HUDEP-2 (cell line): ENCODE data around the gene MGAT4B.
A peak's percentile ranks its signal among the peaks of the same experiment; 100 is the strongest.
"Not testable (repeated sequence)": the region's sequence is repeated elsewhere in the genome, so short reads cannot be mapped to it uniquely, and the experiment has no call there.

Experiments
- DNase-seq, 76 experiments: peaks; one replicate each; lab custom pipeline; 2025; ENCODE audit not compliant: unreplicated experiment in 76 of 76; lab: John Stamatoyannopoulos, UW

Gene MGAT4B

DNA sequence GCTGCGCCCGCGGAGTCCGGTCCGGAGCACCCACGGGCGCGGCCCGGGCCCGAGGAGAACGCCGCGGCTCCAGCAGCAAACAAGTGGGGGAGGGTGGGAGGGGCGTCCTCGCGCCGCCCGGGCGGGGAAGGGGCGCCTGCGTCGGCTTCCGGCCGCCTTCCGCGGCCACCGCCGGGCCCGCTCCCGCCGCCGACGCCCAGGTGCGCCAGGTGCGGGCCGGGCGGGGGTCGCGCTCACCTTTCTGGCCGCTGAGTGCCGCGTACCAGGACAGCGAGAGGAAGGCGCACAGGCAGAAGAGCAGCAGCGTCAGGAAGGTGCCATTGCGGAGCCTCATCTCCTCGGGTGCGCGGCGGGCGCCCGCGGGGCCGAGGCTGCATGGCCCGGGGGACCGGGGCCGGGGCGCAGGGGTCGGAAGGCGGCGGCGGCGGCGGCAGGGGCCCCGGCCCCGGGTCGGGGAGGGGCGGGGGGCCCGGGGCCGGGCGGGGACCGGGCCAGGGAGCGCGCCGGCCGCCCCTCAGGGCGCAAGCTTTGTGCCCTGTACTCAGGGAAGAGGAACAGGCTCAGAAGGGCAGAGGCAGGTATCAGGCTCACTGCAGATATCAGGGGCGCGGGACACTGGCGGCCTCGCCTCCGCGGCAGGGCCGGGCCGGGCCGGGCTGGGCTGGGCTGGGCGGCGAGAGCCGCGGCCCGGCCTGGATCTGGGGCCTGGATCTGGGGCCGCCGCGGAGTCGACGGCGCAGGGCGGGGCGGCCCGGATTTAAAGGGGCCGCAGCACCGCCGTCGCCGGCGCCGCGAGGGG, at the start of gene MGAT4B:
TSS of gene MGAT4B (minus strand) at position 617 of the 799 bp plus-strand sequence. CDS start at position 334, 283 bp downstream.
- DNase-seq: peak in 71 of 76 experiments; percentile 15 to 76 (median 61)

DNA sequence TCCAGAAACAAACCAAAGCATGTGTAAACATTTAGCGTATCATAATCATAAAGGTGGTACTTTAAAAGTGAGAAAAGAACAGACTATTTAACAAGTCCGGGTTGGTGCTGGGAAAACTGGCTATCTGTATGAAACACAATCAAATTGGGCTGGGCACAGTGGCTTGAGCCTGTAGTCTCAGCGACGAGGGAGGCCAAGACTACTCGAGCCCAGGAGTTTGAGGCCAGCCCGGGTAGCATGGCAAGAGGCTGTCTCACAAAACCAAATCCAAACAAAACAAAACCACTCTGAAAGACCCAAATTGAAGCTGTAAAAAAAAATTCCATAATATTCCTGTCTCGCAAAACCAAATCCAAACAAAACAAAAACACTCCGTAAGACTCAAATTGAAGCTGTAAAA, 47.7 kb upstream of the MGAT4B start:
- no peak for DNase-seq

DNA sequence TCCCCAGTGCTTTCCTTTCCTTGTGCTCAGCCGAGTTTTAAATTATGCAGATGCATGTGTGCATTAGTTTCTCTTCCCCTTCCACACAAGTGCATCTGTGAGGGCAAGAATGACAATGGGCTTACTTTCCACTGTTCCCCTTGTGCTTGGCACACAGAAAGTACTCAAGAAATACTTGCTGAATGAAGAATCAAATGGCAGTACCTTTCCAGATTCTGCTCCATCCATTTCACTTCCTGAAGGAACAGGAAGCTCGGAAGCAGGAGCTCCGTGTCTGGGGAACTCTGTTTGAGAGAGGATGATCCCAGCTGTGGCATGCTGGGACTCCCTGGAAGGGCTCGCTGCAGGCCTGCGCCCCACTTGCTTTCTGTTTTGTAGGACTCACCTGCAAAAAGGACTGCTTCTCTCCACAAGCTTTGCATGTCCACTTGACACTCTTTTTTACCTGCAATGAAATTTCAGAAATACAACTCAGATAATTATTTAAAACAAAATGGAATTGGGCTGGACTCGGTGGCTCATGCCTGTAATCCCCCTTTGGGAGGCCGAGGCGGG, 46.4 kb upstream of the MGAT4B start:
- DNase-seq: no peak

DNA sequence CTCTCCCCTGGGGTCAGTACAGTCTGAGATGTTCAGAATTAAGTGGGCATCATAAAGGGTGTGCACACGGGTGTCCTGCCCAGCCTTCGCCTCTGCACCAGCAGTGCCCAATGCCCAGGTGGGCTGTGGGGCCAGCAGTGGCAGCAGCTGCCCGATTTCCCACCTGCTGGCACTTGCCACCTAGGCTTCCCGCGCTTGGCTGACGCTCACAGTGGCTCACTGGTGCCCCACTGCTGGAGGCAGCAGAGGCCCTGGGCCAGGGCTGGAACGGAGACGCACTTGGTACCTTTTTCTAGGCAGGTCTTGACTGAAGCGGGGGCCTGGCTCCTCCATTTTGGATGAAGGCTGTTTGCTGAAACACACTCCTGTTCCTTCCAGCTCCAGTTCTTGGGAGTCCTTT, 35.0 kb upstream of the MGAT4B start:
- no peak for DNase-seq

DNA sequence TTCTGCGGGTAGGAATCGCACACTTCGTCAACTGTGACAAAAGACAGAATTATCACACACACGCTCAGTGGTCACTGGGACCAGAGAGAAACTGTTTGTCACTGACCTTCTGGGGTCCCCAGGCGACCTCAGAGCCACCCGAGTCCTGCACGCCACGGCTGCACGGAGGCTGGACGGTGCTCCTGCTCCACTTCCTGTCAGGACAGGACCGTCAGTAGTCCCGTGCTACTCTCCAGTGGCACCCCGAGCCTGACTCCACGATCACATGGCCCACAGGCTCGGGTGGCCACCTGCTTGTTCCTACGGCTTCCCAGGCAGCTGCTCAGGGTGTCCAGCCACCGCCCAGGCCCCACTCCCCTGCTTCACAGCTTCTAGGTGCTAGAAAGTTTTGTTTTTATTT, 34.1 kb upstream of the MGAT4B start:
- no peak for DNase-seq

DNA sequence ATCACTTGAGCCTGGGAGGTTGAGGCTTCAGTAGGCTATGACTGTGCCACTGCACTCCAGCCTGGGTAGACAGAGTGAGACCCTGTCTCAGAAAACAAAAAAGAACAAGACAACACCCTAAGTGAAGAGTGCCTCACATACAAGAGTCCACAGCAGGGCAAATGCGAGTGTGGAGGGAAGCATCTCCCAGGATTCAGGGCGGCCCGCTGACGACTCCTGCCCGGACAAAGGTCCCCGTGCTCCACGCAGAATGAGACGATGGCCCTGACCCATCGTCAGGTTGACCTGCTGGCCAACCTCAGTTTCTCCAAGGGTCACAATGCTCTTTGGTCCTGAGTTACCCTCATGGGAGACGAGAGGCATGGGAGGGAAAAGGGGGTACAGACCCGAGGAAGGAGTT, 33.7 kb upstream of the MGAT4B start:
- DNase-seq: no peak

DNA sequence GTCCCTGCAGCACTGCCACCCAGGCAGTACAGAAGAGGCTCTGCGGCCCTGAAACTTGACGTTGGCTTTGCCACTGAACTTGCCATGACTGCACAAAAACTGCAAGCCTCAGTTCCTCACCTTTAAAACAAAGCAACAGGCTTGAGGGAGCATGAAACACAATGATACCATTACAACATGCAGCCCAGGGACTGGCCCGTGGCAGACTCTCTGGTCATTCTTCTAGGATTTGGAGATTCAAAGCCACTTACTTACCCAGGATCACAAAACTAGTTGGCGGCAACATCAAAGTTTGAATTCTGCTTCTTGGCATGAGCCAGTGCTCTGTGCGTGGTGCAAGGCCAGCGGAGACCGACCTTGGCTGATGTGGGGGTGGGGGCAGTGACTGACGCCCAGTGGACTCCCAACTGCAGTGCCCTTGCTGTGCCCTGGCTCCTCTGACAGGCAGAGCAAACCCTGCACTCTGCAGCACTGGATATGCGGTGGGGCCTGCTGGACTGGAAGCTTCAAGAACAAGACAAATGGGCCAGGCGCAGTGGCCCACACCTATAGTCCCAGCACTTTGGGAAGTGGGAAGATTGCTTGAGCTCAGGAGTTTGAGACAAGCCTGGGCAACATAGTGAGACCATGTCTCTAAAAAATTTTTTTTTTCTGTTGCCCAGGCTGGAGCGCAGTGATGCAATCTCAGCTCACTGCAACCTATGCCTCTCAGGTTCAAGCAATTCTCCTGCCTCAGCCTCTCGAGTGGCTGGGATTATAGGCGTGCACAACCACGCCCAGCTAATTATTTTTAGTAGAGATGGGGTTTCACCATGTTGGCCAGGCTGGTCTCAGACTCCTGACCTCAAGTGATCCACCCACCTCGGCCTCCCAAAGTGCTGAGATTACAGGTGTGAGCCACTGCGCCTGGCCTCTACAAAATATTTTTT, 32.9 kb upstream of the MGAT4B start:
- no peak for DNase-seq

DNA sequence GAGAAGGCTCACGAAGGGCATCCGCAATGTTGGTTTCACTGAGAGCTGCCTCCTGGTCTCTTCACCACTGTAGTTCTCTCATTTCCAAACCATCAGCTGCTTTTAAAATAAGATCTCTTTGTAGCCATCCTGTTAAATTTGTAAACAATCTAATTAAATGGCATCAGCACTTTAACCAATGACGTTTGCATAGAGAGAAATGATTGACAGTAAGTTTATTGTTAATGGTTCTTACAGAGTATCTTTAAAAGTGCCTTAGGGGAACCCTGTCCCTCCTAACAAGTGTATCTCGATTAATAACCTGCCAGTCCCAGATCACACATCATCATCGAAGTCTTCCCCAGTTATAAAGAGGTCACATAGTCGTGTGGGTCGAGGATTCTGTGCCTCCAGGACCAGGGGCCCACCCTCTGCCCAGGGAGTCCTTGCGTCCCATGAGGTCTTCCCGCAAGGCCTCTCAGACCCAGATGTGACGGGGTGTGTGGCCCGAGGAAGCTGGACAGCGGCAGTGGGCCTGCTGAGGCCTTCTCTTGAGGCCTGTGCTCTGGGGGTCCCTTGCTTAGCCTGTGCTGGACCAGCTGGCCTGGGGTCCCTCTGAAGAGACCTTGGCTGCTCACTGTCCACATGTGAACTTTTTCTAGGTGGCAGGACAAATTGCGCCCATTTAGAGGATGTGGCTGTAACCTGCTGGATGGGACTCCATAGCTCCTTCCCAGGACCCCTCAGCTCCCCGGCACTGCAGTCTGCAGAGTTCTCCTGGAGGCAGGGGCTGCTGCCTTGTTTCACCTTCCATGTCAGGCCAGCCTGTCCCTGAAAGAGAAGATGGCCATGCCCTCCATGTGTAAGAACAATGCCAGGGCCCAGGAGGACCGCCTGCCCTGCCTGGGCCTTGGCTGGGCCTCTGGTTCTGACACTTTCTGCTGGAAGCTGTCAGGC, 30.7 kb upstream of the MGAT4B start:
- no peak for DNase-seq

DNA sequence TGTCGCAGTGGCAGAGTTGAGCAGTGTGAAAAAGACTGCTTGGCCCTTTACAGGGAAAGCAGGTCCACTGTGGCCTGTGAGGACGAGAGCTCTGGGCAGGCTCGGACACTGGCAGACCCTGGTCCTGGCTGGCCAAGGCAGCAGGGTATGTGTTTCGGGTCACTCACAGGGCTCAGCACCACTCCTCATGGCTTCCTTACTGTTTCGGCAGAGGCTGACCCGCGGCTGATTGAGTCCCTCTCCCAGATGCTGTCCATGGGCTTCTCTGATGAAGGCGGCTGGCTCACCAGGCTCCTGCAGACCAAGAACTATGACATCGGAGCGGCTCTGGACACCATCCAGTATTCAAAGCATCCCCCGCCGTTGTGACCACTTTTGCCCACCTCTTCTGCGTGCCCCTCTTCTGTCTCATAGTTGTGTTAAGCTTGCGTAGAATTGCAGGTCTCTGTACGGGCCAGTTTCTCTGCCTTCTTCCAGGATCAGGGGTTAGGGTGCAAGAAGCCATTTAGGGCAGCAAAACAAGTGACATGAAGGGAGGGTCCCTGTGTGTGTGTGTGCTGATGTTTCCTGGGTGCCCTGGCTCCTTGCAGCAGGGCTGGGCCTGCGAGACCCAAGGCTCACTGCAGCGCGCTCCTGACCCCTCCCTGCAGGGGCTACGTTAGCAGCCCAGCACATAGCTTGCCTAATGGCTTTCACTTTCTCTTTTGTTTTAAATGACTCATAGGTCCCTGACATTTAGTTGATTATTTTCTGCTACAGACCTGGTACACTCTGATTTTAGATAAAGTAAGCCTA, 29.8 kb upstream of the MGAT4B start:
- no peak for DNase-seq

DNA sequence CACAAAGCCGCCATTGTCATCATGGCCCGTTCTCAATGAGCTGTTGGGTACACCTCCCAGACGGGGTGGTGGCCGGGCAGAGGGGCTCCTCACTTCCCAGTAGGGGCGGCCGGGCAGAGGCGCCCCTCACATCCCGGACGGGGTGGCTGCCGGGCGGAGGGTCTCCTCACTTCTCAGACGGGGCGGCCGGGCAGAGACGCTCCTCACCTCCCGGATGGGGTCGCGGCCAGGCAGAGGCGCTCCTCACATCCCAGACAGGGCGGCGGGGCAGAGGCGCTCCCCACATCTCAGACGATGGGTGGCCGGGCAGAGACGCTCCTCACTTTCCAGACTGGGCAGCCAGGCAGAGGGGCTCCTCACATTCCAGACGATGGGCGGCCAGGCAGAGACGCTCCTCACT, 28.2 kb upstream of the MGAT4B start:
- DNase-seq: not testable (repeated sequence)

DNA sequence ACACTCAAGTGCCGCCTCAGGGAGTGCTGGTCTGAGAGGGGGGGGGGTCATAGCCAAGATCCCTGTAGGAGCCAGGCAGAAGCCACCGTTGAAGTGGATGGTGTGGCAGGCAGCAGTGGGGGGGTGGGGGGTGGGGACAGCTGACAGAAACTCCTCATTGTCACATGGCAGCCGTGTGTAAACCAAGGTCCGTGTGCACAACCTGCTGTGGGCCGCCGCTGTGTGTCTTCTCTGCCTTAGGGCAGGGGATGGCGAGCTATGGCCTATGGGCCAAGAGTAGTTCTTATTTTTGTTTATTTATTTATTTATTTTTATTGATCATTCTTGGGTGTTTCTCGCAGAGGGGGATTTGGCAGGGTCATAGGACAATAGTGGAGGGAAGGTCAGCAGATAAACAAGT, 27.5 kb upstream of the MGAT4B start:
- DNase-seq: no peak

DNA sequence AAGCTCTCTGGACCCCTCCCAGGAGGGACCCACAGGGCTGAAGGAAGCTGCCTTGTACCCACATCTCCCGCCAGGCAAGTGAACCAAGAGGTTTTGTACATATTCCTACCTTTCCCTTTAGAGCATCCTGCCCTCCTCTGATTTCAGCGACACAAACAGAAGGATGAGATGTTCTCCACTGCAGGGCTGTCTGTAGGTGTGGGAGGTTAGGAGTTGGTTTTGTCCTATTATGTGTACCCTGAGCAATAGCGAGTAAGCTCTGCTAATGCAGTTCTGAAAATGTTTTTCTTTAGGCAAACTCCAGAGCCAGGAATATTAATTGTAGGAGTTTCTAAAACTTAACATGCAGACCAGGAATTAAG, 27.0 kb upstream of the MGAT4B start:
- DNase-seq: no peak

DNA sequence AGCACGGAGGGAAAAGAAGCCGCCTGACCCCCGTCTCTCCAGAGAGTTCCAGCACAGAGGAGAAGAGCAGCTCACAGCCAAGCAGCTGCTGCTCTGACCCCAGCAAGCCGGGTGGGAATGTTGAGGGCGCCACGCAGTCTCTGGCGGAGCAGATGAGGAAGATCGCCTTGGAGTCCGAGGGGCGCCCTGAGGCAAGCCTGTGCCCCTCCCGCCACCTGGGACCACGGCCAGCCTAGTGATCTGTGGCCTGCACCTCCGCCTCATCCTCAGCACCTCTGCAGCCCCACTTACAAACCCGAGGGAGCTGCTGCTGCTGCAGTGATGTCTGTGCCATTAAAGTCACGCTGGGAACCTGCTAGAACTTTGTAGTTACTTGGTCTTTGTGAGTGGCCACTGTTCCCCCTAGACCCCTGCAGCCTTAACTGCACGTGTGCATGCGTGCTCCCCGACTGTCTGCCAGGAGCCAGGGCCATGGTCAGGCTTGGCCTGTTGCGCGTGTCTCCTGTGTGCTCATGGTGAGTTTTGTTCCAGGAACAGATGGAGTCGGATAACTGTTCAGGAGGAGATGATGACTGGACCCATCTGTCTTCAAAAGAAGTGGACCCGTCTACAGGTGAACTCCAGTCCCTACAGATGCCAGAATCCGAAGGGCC, 26.5 kb upstream of the MGAT4B start:
- DNase-seq: no peak

DNA sequence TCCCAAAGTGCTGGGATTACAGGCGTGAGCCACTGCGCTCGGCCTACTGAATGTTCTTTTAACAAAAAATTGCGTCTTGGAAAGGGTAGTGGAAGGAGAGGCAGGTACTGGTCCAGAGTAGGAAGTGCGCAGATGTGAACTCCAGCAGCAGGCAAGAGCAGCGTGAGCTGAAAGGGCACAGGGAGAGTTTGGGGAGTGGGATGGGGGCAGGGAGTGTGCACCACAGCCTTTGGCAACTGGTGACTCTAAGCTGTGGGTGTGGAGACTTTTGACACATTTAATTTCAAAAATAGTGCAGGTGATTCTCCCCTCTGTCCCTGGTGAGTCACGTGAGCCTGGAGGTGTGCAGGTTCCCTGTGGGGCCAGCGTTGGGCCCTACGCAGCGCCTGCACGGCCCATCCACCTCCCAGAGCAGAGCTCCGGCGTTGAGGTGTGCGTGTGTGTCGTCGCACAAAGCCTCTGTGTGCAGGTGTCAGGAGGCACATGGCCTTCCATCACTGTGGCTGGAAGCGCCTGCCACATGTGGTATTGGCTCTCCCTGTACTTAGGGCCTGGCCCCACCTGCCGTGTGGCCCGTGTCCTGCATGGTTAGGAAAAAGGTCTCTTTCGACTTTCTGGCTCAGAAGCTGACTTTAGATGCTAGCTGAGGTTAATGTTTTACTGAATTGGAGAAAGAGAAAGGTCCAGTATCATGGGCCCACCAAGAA, 25.5 kb upstream of the MGAT4B start:
- no peak for DNase-seq

DNA sequence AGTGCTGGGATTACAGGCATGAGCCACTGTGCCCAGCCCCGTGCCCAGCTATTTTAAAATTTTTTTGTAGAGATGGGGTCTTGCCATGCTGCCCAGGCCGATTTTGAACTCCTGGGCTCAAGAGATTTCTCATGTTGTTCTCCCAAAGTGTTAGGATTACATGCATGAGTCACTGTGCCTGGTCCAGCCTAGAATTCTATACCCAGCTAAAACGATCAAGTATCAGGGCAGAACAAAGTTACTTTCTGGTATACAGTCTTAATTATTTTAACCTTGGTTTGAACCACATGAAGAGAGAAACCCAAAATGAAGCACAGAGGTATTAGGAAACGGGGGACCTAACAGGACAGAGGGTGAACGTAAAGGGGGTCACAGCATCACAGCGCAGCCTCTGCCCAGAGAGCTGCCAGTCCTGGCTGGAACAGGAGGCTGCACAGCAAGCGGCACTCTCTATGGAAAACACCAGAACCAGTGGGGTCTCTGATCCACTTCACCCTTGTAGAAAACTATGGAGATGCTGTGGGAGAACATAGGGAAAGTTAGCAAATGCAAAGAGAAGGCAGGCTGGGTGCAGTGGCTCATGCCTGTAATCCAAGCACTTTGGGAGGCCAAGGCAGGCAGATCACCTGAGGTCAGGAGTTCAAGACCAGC, 24.3 kb upstream of the MGAT4B start:
- no peak for DNase-seq

DNA sequence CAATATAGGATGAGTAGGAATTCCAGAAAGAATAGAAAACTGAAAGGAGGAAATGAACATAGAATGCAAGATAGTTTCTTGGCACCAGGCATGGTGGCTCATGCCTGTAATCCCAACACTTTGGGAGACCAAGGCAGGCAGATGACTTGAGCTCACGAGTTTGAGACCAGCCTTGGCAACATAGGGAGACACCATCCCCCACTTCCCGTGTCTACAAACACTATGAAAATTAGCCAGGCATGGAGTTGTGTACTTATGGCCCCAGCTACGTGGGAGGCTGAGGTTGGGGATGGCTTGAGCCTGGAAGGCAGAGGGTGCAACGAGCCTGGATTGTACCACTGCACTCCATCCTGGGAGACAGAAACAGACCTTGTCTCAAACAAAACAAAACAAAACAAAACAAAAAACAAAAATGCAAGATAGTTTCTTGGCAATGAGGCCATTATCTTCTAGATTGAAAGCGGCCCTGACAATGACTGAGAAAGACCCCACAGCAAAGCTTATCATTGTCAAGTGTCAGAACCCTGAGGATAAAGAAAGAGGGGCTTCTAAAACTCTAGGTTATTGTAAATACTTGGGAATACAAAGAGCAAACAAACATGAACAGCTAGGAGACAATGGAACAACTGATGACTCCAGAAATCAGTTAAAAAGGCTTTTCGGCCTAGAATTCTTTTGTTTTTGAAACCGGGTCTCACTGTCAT, 23.2 kb upstream of the MGAT4B start:
- no peak for DNase-seq

DNA sequence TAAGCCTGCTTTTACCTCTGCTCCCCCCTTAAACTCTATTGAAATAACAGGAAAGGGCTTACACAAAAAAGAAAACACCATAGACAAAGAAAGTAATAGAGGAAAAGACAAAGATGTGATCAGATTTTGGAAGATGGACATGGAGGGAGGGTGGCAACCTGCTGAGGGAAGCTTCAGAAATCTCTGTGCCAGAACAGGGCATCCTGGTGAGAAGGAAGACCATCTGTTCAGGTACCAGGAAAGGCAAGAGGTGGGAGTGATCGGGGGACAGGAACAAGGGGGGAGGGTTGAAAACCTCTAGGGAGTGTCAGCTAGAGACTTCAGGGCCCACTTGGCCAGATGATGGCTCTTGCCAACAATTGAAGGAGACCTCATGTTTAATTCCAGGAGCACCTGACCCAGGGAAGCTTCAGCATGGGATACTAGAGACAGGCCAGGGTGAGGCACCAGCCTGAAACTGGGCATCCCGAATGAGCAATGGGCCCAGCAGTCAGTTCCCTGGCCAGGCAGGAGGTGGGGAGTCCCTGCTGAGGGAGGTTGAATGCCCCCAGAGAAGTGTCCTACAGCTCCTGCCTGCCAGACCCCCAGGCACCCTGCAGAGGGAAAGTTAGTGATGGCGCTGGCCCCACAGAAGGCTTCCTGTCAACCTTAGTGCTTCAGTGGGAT, 22.2 kb upstream of the MGAT4B start:
- DNase-seq: no peak
